Osteocyte (in vitro differentiated cells): Measurements from ENCODE around the gene SLX4IP. TPM values are rescaled to one million over a fixed set of nuclear protein-coding genes. Genes with fewer than 3 reads are reported as not detected.
A peak's percentile ranks its signal among the peaks of the same experiment; 100 is the strongest.

Source experiments
- DNase-seq: peaks from one replicate; pipeline ENCODE4 v3.0.0; 2021; ENCODE audit warnings: mixed read lengths; ENCODE audit not compliant: unreplicated experiment; ENCODE audit errors: extremely low spot score
- H3K27ac Mint-ChIP-seq: one replicate; pipeline ENCODE4 v1.8.0; 2021; ENCODE audit warnings: mild to moderate bottlenecking, mixed read lengths; ENCODE audit not compliant: unreplicated experiment
- H3K27me3 Mint-ChIP-seq: one replicate; pipeline ENCODE4 v1.8.0; 2021; ENCODE audit warnings: mixed read lengths; ENCODE audit not compliant: unreplicated experiment
- H3K36me3 Mint-ChIP-seq: one replicate; pipeline ENCODE4 v1.8.0; 2021; ENCODE audit warnings: mixed read lengths; ENCODE audit not compliant: unreplicated experiment
- H3K4me1 Mint-ChIP-seq: one replicate; pipeline ENCODE4 v1.8.0; 2021; ENCODE audit warnings: mixed read lengths; ENCODE audit not compliant: unreplicated experiment
- H3K4me3 Mint-ChIP-seq: one replicate; pipeline ENCODE4 v1.8.0; 2021; ENCODE audit warnings: mild to moderate bottlenecking, moderate library complexity, mixed read lengths; ENCODE audit not compliant: unreplicated experiment
- H3K9me3 Mint-ChIP-seq: one replicate; pipeline ENCODE4 v1.8.0; 2021; ENCODE audit warnings: mixed read lengths; ENCODE audit not compliant: unreplicated experiment
- total RNA-seq: library from RNA; stranded (reverse); gene quantifications from 2 replicates; pipeline ENCODE4 v1.2.1, GENCODE V29; 2021
- TF ChIP-seq, protein P1 (sequence below): fragments of 200-600 bp; sonication (generic); IDR thresholded peaks from 2 replicates; pipeline ENCODE4 v1.5.0; 2021; ENCODE audit warnings: antibody characterized with exemption, mild to moderate bottlenecking, moderate library complexity

Gene SLX4IP
- total RNA-seq, 1 donor from 2014 or later, result 5.4 TPM

DNA sequence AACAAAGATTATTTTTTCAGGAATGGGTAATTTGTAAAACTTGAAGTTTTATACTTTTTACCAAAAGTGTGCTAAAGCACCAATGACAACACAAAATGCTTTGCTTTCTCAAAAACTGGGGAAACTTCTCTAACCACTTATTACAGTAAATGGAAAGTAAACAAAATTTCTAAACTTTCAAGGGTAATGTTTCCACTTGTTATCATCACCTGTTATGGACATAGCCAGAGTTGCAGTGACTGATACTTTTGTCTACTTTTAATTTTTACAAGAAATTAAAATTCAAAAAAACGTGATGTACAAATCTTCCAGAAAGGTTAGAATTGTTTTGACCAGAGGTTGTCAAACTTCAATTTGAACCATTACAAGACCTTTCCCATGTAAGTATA is 138.8 kb downstream of the SLX4IP start:
- H3K27me3 Mint-ChIP-seq, result no peaks in the 10 kb centered on the region
- H3K9me3 Mint-ChIP-seq, result no peaks in the 10 kb centered on the region
- peaks cover 74% of the 10 kb centered on the region for H3K4me1 Mint-ChIP-seq
- H3K36me3 Mint-ChIP-seq, result peaks cover 3% of the 10 kb centered on the region
- H3K4me3 Mint-ChIP-seq, result no peak overlapping the region
- TF ChIP-seq, protein P1, sequence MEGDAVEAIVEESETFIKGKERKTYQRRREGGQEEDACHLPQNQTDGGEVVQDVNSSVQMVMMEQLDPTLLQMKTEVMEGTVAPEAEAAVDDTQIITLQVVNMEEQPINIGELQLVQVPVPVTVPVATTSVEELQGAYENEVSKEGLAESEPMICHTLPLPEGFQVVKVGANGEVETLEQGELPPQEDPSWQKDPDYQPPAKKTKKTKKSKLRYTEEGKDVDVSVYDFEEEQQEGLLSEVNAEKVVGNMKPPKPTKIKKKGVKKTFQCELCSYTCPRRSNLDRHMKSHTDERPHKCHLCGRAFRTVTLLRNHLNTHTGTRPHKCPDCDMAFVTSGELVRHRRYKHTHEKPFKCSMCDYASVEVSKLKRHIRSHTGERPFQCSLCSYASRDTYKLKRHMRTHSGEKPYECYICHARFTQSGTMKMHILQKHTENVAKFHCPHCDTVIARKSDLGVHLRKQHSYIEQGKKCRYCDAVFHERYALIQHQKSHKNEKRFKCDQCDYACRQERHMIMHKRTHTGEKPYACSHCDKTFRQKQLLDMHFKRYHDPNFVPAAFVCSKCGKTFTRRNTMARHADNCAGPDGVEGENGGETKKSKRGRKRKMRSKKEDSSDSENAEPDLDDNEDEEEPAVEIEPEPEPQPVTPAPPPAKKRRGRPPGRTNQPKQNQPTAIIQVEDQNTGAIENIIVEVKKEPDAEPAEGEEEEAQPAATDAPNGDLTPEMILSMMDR, result no peak
- no peak for DNase-seq
- H3K27ac Mint-ChIP-seq, result peak overlapping the region; percentile 94

DNA sequence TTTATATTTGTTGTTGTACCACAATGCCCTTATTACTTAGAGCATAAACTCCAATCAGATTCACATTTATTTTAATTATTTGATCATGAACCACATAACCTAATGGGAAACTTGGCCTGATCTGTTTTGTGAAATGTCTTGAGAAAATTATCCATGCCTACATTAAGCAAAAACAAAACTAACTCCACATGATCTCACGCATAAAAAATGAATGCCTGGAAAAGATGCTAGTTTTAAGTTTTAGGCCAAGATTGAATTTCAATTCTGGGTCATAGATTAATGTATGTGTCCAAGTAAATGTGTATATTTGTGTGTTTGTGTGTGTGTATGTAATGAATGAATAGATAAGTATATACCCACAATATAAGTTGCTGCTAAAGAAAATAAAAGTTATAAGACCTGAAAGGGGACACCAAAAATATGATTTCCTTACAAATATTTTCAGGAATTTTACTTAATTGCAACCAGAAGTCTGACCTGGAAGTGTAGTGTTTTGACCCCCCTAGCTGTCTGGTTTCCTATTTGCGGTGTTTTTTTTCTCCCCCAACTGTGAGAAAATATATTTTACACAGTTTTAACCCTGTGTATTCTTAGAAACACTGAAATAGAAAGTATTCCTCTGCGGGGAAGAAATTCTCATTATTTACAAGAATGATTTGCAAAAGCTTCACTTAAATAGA is 141.4 kb downstream of the SLX4IP start:
- Mint-ChIP-seq H3K9me3 (no peaks in the 10 kb centered on the region), H3K4me3 (peak overlapping the region; percentile 35), H3K4me1 (peaks cover 92% of the 10 kb centered on the region), H3K27ac (peak overlapping the region; percentile 94), H3K27me3 (no peaks in the 10 kb centered on the region), H3K36me3 (peaks cover 3% of the 10 kb centered on the region)
- TF ChIP-seq, protein P1, result no peak
- DNase-seq, result no peak

DNA sequence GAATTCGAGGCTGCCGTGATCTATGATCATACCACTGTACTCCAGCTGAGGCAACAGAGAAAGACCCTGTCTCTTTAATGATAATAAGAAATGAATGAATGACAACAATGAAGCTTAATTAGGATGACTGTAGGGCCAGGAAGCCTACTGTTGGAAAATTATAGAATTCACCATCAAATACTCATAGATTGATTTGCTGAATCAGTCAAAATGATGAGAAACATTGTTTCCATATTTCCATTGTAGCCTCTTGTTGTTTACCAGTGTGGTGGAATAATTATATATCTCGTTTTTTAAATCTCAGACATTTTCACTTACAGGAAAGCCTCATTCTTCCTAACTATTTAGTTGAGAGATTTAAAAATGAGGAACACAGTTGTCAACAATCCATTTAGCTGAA is 142.5 kb downstream of the SLX4IP start:
- H3K36me3 Mint-ChIP-seq, result peaks cover 3% of the 10 kb centered on the region
- H3K9me3 Mint-ChIP-seq, result no peaks in the 10 kb centered on the region
- no peak for DNase-seq
- no peak overlapping the region for H3K4me3 Mint-ChIP-seq
- no peaks in the 10 kb centered on the region for H3K27me3 Mint-ChIP-seq
- TF ChIP-seq, protein P1, result no peak
- peak overlapping the region; percentile 94 for H3K27ac Mint-ChIP-seq
- H3K4me1 Mint-ChIP-seq, result peaks cover 92% of the 10 kb centered on the region

DNA sequence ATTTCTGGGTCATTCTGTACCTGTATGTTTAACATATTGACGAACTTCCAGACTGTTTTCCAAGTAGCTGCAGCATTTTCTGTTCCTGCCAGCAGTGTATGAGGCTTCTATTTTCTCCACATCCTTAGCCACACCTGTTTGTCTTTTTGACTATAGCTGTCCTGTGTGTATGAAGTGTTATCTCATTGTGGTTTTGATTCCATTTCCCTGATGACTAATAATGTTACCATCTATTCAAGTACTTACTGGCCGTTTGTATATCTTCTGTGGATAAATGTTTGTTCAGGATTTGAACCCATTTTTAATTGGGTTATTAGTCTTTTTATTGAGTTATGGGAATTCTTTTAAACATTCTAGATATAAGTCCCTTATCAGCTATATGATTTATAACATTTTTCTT is 143.5 kb downstream of the SLX4IP start:
- Mint-ChIP-seq H3K27me3 (no peaks in the 10 kb centered on the region), H3K4me3 (no peak overlapping the region), H3K4me1 (peaks cover 88% of the 10 kb centered on the region), H3K36me3 (peaks cover 3% of the 10 kb centered on the region), H3K27ac (peak overlapping the region; percentile 94), H3K9me3 (no peaks in the 10 kb centered on the region)
- TF ChIP-seq, protein P1, result no peak
- DNase-seq, result no peak

DNA sequence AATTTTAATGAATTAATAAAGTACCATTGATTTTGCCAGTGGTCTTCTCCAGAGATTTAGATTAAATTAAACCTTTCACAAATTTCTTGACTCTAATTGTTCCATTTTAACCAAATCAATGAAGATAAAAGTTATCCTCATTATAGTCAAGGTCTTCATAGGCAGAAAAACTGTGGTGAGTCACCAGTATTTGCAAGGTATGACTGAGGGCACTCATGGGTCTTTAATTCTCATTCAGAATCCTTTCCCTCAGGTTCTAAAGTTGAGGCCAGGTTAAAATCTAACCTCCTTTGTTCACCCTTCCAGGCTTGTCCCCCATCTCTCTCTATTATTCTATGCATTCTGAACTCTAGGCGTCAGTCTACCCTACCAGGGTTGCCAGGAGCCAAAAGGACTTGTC is 144.8 kb downstream of the SLX4IP start:
- Mint-ChIP-seq H3K9me3 (peaks cover 3% of the 10 kb centered on the region), H3K4me1 (peaks cover 86% of the 10 kb centered on the region), H3K4me3 (no peak overlapping the region)

More for the DNA sequence above, 144.8 kb downstream of the SLX4IP start:
- TF ChIP-seq, protein P1, result no peak
- H3K36me3 Mint-ChIP-seq, result peaks cover 6% of the 10 kb centered on the region
- H3K27me3 Mint-ChIP-seq, result no peaks in the 10 kb centered on the region
- DNase-seq, result no peak
- H3K27ac Mint-ChIP-seq, result peak overlapping the region; percentile 50
